HFF-Myc (cell line): ENCODE results near the gene SPOUT1.
"Not testable (repeated sequence)": the region's sequence is repeated elsewhere in the genome, so short reads cannot be mapped to it uniquely, and the experiment has no call there.

Experiments
- DNase-seq: peaks from one replicate; pipeline ENCODE4 v3.0.0-alpha.2; 2011; ENCODE audit warnings: low read depth; ENCODE audit errors: extremely low read depth
- H3K4me3 ChIP-seq: replicated peaks from 2 replicates; pipeline ENCODE4 v1.5.1; 2011; ENCODE audit warnings: low read depth, mild to moderate bottlenecking, control low read depth, low read length
- TF ChIP-seq, protein P1 (sequence below): IDR thresholded peaks from 2 replicates; pipeline ENCODE4 v1.5.1; 2012; ENCODE audit warnings: mild to moderate bottlenecking, low read depth, low read length, control low read depth; ENCODE audit errors: missing control alignments

SPOUT1 gene

DNA sequence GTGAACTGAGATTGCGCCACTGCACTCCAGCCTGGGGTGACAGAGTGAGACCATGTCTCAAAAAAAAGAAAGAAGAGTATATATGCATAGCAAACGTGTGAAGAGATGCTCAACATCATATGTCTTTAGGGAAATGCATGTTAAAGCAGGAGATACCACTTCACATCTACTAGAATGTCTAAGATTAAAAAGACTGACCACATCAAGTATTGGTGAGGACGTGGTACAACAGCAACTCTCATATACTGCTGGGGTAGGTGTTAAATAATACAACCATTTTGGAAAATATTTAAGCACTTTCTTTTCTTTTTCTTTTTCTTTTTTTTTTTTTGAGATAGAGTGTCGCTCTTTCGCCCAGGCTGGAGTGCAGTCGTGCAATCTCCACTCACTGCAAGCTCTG lies 44.2 kb downstream of the SPOUT1 start:
- TF ChIP-seq, protein P1, sequence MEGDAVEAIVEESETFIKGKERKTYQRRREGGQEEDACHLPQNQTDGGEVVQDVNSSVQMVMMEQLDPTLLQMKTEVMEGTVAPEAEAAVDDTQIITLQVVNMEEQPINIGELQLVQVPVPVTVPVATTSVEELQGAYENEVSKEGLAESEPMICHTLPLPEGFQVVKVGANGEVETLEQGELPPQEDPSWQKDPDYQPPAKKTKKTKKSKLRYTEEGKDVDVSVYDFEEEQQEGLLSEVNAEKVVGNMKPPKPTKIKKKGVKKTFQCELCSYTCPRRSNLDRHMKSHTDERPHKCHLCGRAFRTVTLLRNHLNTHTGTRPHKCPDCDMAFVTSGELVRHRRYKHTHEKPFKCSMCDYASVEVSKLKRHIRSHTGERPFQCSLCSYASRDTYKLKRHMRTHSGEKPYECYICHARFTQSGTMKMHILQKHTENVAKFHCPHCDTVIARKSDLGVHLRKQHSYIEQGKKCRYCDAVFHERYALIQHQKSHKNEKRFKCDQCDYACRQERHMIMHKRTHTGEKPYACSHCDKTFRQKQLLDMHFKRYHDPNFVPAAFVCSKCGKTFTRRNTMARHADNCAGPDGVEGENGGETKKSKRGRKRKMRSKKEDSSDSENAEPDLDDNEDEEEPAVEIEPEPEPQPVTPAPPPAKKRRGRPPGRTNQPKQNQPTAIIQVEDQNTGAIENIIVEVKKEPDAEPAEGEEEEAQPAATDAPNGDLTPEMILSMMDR, result no peak
- no peak for DNase-seq
- H3K4me3 ChIP-seq, result no peak overlapping the region

DNA sequence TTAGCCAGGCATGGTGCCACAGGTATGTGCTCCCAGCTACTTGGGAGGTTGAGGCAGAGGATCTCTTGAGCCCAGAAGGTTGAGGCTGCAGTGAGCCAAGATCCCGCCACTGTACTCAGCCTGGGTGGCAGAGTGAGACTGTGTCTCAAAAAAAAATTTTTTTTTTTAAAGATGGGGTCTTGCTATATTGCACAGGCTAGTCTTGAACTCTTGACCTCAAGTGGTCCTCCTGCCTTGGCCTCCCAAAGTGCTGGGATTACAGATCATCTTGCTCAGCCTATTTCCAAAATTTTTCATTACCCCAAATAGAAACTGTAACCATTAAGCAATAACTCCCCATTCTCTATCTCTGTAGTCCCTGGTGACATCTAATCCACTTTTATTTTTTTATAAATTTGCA lies 46.9 kb downstream of the SPOUT1 start:
- TF ChIP-seq, protein P1, result no peak
- DNase-seq, result no peak
- H3K4me3 ChIP-seq, result no peak overlapping the region

- TF ChIP-seq, protein P1, result no peak
- DNase-seq, result no peak
- no peak overlapping the region for H3K4me3 ChIP-seq
Observed at GRCh38 chr9:128781187-128782070, 48.2 kb downstream of the SPOUT1 start.

GRCh38 chr9:128780093-128780492 lies 49.5 kb downstream of the SPOUT1 start:
- not testable (repeated sequence) for DNase-seq, H3K4me3 ChIP-seq

GRCh38 chr9:128774804-128775203 lies 54.8 kb downstream of the SPOUT1 start:
- H3K4me3 ChIP-seq, result no peak overlapping the region
- no peak for DNase-seq
- TF ChIP-seq, protein P1, result no peak

GRCh38 chr9:128773049-128773448 lies 56.5 kb downstream of the SPOUT1 start:
- DNase-seq, result no peak
- no peak overlapping the region for H3K4me3 ChIP-seq
- TF ChIP-seq, protein P1, result no peak

GRCh38 chr9:128771745-128772519 lies 57.7 kb downstream of the SPOUT1 start, which contains the start of gene ZER1:
TSS of gene ZER1 (minus strand) at chr9:128771927. CDS start at chr9:128755565, 16,362 bp downstream.
- H3K4me3 ChIP-seq, result peak within 1 kb of the TSS; percentile 72
- TF ChIP-seq, protein P1, result no peak
- peak; percentile 26 for DNase-seq
